COLO829 (cell line): Measurements from ENCODE around the gene KRT6C.
"Not testable (repeated sequence)": the region's sequence is repeated elsewhere in the genome, so short reads cannot be mapped to it uniquely, and the experiment has no call there.

ENCODE experiments used
- DNase-seq: peaks from one replicate; pipeline ENCODE4 v3.0.0; 2012; ENCODE audit warnings: low spot score

Gene KRT6C

DNA sequence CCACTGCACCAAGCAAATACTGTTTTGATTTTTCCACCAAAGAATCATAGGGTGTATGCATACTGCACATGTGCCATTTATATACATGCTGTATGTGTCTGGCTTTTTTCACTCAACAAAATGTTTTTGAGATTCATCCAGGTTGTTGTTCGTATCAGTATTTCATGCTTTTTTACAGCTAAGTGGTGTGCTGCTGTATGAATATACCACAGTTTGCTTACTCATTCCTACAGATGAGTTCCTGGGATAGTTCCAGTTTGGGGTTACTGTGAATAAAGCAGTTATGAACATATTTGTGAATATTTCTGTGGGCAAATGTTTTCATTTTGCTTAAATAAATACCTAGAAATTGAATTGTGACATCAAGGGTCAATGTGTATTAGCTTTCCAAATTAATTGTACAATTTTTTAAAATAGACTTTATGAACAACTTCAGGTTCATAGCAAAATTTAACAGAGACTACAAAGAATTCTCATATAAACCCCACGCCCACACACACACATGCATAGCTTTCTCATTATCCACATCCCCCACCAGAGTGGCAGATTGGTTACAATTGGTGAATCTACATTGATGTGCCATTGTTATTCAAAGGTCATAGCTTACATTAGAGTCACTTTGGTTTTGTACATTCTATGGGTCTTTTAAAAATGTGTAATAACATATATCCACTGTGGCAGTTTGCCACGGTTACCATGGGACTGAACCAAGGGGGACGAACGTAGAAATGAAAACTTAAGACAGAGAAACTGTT is 26.4 kb upstream of the KRT6C start:
- no peak for DNase-seq

DNA sequence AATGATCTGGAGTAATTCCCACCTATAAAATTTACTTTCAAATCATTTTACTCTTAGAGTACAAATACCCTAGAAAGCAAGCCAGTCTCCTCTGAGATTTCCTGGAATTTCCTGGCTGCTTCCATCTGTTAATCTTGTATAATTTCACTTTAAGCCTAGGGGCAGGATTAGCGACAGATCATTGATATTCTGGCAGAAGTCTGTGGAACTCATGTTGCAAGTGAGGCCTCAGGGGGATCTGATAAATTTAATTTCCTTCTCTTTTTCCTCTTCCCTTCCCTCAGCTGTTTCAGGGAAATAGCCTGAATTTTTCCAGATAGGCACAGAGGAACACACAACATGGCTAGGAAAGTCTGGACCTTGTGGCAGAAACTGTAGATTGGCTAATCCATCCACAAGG is 25.3 kb upstream of the KRT6C start:
- DNase-seq: no peak

DNA sequence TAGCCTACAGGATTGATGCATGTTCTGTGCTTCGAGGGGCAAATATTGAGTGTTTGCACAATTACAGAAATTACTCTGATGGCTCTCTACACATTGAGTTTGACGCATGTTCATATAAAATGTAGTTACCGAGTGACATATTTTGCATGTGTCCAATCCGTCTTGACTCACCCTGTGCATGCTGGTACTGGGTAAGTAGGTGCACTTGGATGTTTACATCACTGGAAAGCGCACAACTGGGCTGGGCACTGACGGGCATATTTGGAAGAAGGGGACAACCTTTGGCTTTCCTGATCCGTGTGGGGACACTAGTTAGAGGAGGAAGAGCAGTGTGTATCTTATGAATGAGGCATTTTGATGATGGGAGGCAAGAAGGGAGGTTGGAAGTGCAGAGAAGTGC is 24.4 kb upstream of the KRT6C start:
- no peak for DNase-seq

DNA sequence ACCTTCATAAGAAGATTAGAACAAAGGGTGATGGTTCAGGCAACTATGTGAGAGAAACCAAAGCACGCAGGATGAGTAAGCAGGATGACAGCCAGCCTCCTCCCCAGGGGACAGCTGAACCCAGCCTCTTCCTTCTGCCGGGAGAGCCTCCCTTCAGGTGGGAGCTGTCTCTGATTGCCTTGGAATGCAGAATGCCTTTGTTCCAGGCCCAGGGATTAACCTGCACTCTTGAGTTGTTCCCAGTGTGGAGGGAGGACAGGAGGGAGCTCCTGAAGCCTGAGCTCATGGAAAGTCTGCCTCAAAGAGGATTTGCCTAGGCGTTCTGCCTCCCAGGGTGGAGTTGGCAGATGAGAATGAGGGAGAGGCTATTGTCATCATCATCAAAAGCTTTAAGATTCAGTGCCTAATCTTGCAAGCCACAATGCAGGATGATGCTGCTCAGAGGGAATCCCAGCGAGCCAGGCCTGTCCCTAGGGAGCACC is 23.0 kb upstream of the KRT6C start:
- peak; percentile 10 for DNase-seq

DNA sequence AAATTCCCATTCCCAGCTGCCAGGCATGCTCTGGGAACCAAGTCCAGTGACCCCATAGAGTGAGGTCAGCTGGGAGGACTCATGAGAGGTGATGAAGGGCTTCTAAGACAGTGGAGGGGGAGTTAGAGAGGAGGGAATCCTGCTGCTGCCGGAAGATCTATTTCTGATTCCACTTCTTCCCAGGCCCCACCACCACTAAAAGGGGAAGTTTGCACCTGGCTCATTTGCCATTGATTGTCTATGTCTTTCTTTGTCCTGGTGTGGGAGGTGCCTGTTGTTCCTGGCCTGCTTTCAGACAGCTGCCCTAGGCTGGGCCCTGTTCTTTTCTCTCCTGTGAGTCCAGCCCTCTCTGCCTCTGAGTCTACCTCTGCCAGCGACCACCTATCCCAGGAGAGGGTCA is 22.4 kb upstream of the KRT6C start:
- DNase-seq: no peak

DNA sequence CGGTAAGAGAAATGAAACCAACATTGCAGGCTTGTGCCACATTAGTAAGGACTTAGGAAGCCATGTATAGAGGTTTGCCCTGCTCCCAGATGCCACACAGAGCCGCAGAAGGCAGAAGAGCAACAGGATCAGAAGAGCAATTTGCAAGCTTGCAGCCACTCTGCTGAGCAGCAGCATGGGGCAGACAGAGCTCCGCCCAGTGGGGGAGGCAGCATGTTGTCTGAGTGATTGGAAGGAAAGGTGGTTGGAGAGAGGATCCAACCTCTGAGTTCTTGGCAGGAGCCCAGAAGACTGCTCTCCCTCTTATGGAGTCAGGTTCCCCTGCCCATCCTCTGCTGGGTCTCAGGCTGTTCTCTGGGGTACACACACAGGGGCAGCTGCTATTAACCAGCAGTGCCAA is 21.8 kb upstream of the KRT6C start:
- no peak for DNase-seq

DNA sequence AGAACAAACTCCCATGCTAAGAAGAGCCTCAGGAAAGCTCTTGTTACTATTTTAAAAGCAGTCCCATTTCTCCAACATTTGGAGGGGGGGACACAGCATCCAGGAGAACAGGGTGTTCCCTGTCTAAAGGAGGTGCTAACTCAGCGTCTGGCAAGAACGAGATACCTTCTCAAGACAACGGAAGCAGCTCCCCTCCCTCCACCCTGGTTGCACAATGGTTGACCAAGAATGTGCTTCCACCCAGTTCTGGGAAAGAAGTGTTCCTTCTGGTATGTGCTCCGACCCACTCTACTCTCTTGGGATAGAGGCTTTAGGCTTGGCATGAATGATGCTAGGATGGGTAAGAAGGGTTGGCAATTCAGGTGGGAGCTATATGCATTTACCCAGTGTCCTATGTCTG is 20.9 kb upstream of the KRT6C start:
- DNase-seq: no peak

DNA sequence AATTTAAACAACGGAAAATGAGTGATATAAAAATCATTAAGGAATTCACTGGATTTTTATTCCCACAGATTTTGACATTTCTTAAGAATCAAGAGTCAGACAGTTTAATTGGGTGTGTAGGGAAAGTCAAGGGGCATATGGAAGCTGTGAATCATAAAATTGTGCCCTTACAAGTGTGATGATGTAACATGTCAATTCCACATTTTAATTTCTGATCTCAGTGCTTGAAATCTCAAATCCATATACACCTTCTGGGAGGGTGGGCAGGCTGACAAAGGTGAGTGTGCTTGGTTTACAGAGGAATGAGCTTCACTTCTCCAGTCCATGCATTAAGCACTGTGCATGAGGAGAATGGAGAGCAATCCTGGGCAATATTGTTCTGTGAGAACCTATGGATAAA is 20.5 kb upstream of the KRT6C start:
- DNase-seq: no peak

DNA sequence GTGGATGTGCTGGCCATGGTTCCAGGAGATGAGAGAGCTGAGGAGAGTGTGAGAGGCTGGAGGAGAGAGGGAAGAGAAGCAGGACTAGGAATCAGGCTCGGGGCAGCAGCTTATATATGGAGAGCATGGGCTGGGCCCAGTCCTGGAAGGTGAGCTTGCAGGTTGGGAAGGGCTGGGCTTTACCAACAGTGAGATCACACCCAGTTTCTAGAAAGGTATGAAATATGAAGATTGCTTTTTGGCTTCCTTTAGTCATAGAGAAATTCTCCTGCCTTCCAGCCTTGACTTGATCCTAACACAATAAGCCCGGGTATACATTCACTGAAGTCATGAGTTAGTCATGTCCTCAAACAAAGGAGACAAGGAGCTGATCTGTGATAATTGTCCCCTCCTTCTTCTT is 19.6 kb upstream of the KRT6C start, which contains the start of gene KRT6A:
KRT6A (minus strand) TSS at position 86 of the 400 bp plus-strand sequence; CDS start at position 17, 69 bp downstream.
- DNase-seq: no peak

DNA sequence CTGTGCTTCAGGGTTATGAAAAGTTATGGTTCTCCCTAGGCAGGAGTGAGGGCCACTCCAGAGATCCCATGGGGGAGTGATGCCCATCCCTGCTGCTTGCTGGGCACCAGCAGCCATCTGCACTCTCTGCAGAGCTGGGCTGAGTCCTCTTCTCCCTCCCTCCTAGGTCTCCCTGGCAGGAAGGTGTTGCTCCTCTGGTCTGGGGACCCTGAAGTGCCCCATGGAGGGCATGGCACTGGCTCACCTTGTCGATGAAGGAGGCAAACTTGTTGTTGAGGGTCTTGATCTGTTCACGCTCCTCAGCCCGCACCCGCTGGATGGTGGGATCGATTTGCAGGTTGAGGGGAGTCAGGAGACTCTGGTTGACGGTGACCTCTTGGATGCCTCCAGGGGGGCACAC is 18.8 kb upstream of the KRT6C start:
- not testable (repeated sequence) for DNase-seq

DNA sequence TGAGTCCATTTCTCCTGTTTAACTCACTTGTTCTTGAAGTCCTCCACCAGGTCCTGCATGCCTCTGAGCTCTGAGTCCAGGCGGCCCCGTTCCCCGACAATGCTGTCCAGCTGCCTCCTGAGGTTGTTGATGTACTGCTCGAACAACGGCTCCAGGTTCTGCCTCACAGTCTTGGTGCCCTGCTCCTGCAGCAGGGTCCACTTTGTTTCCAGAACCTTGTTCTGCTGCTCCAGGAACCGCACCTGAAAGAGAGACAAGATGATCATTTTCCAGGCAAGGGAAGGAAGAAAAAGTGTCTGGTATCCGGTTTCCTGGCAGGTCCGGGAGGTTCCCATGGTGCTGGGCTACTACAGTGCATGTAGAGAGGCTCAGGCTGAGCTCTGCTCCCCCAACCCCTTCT is 17.9 kb upstream of the KRT6C start:
- DNase-seq: not testable (repeated sequence)

DNA sequence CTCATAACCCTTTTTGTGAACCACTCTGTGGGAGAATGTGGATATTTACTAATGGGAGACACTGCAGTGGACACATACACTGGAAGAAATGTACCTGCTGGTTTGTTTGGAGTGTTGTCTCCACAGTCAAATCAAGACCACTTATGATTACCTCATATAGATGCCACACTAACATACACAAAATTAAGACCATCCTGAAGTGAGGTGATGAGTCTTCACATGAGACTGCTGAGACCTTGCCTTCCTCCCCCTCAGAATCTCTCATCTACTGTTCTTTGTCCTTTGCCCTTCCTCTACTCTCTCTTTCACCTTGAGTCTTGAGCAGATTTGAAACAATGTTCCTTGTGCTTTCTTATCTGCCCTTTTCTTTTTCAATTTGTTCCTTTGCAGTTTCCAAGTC is 15.1 kb upstream of the KRT6C start:
- no peak for DNase-seq

DNA sequence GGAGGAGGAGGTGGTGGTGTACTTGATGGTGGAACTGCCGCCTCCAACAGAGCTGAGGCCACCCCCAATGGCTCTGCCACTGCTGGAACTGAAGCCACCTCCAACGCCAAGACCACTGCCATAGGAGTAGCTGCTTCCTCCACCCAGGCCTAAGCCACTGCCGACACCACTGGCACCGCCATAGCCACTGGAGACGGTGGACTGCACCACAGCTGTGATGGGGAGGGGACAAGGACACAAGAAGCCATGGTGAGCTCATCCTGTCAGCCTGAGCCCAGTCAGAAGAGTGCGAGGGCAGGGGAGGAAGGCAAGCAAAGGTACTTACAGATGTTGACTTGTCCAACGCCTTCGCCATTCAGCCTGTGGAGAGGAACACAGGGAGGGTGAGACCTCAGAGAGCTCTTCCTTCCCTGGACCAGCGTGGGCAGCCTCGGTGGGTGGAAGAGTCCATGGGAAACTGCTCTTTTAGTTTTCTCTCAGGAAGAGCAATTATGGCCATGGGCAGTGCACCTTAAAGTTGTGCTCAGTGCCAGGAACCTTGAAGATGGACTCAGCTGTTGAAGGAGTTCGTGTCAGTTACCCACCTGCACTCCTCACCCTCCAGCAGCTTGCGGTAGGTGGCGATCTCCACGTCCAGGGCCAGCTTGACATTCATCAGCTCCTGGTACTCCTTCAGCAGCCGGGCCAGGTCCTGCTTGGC is 14.3 kb upstream of the KRT6C start:
- not testable (repeated sequence) for DNase-seq

DNA sequence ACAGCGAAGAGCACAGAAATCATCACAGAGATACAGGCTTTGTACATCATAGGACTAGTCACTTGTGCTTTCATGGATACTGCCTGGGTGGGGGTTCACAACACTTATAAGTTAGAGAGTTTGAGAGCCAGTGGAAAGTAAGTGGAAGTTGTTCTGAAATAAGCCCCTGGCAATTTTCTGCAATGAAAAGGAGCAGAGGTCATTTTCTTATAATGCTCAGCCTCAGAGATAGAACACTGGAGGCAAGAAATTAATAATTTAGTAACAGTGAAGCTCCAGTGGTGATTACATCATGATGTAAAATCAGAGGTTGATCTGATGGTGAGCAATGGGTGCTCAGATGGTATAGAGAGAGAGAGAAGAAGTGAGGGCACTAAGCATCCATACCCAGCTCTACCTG is 13.6 kb upstream of the KRT6C start:
- DNase-seq: no peak

DNA sequence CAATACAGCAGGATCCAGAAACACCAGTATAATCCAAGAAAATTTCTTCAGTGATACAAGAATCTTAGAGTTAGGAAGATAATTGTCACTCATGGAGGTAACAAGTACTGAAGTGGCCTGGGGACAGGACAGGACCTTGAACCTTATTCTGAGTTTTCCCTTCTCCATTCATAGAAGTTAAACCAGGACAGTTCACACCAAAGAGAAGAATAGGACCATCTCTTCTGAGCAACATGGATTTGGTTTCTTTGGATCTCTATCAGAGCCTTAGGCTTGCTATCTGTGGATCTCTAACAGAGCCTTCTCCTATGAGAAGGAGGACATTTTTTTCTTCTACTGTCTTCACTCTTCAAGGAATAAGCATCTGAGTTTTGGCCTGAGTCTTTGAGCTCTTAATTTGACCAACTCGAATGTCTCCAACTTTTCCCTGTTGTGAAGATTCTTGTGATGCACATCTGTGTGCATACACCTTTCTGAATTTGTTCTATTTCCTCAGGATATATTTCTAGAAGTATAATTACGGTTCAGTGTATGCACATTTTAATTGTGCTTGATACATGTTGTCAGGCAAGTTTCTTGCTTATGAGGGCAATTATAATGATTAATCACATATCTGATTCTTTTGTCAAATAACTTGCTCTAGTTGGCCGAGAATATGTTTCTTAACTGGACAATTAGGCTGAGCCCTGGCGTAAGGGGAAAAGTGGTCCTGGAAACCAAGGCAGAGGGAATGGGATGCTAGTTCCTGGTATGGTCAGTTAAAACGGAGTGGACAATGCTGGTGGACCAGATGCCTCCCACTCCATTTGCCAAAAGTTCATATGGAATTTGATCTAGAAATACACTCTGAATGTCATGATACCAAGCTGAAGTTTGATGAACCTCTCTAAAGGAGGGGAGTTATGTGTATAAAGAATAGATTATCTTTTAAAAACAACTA is 12.8 kb upstream of the KRT6C start:
- DNase-seq: no peak

DNA sequence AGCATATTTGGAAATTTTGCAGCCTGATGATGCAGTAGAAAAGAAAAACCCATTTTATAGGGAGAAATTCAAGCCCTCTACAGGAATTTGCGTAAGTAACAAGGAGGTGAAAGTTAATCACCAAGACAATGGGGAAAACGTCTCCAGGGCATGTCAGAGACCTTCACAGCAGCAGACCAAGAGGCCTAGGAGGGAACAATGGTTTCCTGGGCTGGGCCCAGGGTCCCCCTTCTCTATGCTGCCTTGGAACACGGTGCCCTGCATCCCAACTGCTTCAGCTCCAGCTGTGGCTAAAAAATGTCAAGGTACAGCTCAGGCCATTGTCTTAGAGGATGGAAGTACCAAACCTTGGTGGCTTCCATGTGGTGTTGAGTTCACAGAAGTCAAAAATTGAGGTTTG is 6.5 kb upstream of the KRT6C start:
- no peak for DNase-seq

DNA sequence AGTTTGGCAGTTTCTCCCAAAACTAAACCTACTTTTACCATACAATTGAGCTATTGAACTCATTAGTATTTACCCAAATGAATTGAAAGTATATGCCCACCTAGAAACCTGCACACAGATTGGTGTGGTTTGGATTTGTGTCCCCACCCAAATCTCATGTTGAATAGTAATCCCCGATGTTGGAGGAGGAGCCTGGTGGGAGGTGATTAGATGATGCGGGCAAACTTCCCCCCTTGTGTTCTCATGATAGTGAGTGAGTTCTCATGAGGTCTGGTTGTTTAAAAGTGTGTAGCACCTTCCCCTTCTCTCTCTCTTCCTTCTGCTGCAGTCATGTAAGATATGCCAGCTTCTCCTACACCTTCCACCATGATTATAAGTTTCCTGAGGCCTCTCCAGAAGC is 4.0 kb upstream of the KRT6C start:
- no peak for DNase-seq

DNA sequence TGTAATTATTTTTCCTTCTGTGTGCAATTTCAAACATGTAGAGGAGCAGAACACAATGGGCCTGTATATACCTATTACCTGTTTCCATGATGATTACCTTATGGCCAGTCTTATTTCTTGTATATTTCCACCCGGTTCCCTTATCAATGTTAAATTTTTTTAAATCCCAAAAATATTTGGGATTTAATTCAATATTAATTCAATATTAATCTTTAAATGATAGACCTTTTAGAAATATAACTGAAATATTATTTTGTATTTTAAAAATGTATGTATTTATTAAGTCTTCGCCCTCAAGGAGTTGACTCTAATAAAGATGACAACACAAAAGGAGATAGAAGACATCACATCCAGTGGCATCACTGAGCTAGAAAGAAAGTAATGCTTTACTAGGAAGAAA is 607 bp upstream of the KRT6C start:
- no peak for DNase-seq

DNA sequence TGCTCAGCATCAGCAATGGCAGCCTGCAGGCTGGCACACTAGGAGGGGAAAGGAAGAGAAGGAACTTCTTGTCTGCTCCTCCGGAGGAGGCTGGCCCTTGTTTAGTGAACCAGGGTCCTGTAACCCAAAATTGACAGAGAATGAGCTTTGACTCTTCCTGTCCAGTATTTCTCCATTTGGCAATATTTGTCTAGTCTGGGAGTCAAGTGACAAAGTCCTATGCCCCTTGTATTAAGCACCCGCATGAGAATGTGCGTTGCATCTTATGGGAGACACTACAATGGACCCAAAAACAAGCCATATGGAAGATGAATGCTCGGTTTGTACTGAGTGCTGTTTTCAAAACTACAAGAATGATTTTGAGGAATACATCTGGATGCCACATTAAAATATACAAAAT is 3.8 kb downstream of the KRT6C start:
- DNase-seq: no peak

DNA sequence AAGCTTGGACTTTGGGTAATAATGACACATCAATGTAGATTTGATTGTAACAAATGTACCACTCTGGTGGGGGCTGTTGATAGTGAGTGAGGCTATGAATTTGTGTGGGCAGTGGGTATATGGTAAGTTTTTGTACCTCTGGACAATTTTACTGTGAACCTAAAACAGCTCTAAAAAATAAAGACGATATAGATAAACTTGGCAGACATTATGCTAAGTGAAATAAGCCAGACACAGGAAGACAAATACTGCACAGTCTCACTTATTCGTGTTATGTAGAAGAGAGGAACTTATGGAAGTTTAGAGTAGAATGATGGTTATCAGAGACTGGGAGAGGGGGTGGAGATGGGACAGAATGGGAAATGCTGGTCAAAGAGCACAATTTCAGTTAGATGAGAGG is 8.7 kb downstream of the KRT6C start:
- no peak for DNase-seq

DNA sequence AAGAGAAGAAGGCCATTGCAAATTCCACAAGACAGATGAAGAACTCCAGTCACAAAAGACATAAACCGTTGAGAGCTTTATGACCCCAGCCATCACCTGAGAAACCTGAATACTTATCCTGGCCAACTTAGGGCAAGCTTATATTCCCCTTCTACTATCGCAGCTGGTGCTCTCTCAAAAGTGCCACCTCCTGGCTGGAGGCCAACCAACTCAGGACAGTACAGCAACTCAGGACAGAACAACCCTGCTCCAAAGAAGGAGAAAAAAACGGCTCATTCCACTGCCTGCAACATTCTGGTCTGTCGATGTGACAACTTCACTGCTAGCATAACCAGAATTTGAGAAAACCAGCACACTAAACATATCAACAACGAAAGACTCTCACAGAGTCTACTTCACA is 11.9 kb downstream of the KRT6C start:
- no peak for DNase-seq

DNA sequence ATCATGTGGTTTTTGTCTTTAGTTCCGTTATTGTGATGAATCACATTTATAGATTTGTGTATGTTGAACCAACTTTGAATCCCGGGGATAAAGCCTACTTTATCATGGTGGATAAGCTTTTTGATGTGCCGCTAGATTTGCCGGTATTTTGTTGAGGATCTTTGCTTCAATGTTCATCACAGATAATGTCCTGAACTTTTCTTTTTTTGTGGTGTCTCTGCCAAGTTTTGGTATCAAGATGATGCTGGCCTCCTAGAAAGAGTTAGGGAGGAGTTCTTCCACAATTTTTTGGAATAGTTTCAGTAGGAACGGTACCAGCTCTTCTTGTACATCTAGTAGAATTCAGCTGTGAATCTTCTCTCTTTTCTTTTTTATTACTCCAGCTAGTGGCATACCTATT is 14.7 kb downstream of the KRT6C start:
- DNase-seq: no peak

DNA sequence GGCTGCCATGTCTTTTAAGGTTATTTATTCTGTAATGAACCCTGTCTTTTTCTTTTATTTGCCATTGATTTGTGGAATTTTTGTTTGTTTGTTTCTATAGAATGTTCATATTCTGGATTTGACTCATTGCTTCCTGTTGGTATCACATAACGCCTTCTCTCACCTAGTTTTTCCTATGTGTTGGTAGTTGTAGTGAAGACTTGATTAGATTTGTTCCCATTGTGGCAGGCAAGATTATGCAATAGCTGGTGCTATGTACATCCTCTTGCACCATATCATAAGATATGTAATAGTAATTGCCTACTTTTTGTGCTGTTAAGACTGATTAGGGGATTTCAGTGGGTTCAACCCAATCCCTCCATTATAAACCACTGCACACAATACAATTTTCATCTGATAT is 17.8 kb downstream of the KRT6C start:
- DNase-seq: no peak
